Colon (tissue), 2 donors: ENCODE results near the gene CRIP3.
"Not testable (repeated sequence)": the region's sequence is repeated elsewhere in the genome, so short reads cannot be mapped to it uniquely, and the experiment has no call there.

Source experiments
- FAIRE-seq: peaks from 2 replicates; lab custom pipeline; 2012; peaks lifted over from hg19 to GRCh38; lab: Jason Lieb, UNC
- donor health status: control.
- donor health status: control.

CRIP3 gene

GRCh38 chr6:43308101-43308989 is at the start of gene CRIP3:
TSS of gene CRIP3 (minus strand) at chr6:43308826. CDS start at chr6:43308792, 34 bp downstream.
- no peak for FAIRE-seq

- no peak for FAIRE-seq
These were observed 47.4 kb upstream of the CRIP3 start for GRCh38 chr6:43355862-43356590.

- not testable (repeated sequence) for FAIRE-seq
These were observed 43.3 kb upstream of the CRIP3 start for GRCh38 chr6:43351951-43352350.

- FAIRE-seq = no peak
These were observed 38.8 kb upstream of the CRIP3 start for GRCh38 chr6:43347444-43347843.

- no peak for FAIRE-seq
These were observed 38.4 kb upstream of the CRIP3 start for GRCh38 chr6:43347021-43347420.

- FAIRE-seq = not testable (repeated sequence)
These were observed 37.6 kb upstream of the CRIP3 start for GRCh38 chr6:43346243-43346642.

- no peak for FAIRE-seq
These were observed 30.5 kb upstream of the CRIP3 start for GRCh38 chr6:43339168-43339567.

GRCh38 chr6:43338243-43338642 is 29.6 kb upstream of the CRIP3 start:
- FAIRE-seq = no peak

GRCh38 chr6:43336382-43336781 is 27.8 kb upstream of the CRIP3 start:
- FAIRE-seq = no peak

- no peak for FAIRE-seq
These were observed 26.8 kb upstream of the CRIP3 start for GRCh38 chr6:43335469-43335868.

GRCh38 chr6:43334466-43335095 is 26.0 kb upstream of the CRIP3 start:
- FAIRE-seq = no peak

- no peak for FAIRE-seq
These were observed 23.3 kb upstream of the CRIP3 start for GRCh38 chr6:43331891-43332290.

- no peak for FAIRE-seq
These were observed 22.8 kb upstream of the CRIP3 start for GRCh38 chr6:43331470-43331869.

- FAIRE-seq = no peak
These were observed 19.9 kb upstream of the CRIP3 start for GRCh38 chr6:43328528-43328927.

GRCh38 chr6:43325876-43326275 is 17.2 kb upstream of the CRIP3 start:
- FAIRE-seq = no peak

GRCh38 chr6:43318011-43318410 is 9.4 kb upstream of the CRIP3 start:
- no peak for FAIRE-seq

GRCh38 chr6:43313813-43314212 is 5.2 kb upstream of the CRIP3 start:
- FAIRE-seq = no peak

- FAIRE-seq = no peak
These were observed 3.0 kb upstream of the CRIP3 start for GRCh38 chr6:43311666-43312065.

- FAIRE-seq = no peak
These were observed 2.0 kb upstream of the CRIP3 start for GRCh38 chr6:43310624-43311023.

- FAIRE-seq = no peak
These were observed 1.5 kb upstream of the CRIP3 start for GRCh38 chr6:43310134-43310533.

GRCh38 chr6:43308990-43309477 is 408 bp upstream of the CRIP3 start:
- FAIRE-seq = no peak

GRCh38 chr6:43307451-43308100 is 1.1 kb downstream of the CRIP3 start:
- FAIRE-seq = no peak
